Liver (tissue), 9 donors: ENCODE measurements around the gene CYB5D1. TPM values are rescaled to one million over a fixed set of nuclear protein-coding genes. Genes with fewer than 3 reads are reported as not detected.

ENCODE experiments used
- DNase-seq: peaks from one replicate; pipeline ENCODE4 v3.0.0-alpha.2; 2017; ENCODE audit warnings: low spot score
- H3K27ac ChIP-seq, 2 donors: one replicate each; pipeline ENCODE4 v1.7.0; 2013; ENCODE audit warnings: inconsistent platforms in 2 of 2, low read length in 2 of 2, control low read depth in 1 of 2, low read depth in 1 of 2, mild to moderate bottlenecking in 1 of 2
- H3K27me3 ChIP-seq, 4 donors: one replicate each; pipeline versions ENCODE4 v1.6.1 to v1.7.0; 2013; ENCODE audit warnings: low read length in 3 of 4, inconsistent platforms in 1 of 4, mild to moderate bottlenecking in 1 of 4, moderate library complexity in 1 of 4; ENCODE audit not compliant: control insufficient read depth in 4 of 4, insufficient read depth in 4 of 4
- H3K36me3 ChIP-seq, 4 donors: one replicate each; pipeline versions ENCODE4 v1.6.1 to v1.7.0; 2013; ENCODE audit warnings: low read length in 3 of 4, mild to moderate bottlenecking in 3 of 4, low read depth in 1 of 4, moderate library complexity in 1 of 4; ENCODE audit not compliant: control insufficient read depth in 4 of 4, insufficient read depth in 3 of 4
- H3K4me1 ChIP-seq, 4 donors: one replicate each; pipeline versions ENCODE4 v1.6.1 to v1.7.0; 2013; ENCODE audit warnings: low read length in 3 of 4, mild to moderate bottlenecking in 3 of 4, moderate library complexity in 1 of 4; ENCODE audit not compliant: control insufficient read depth in 4 of 4, insufficient read depth in 4 of 4
- H3K4me3 ChIP-seq, 3 donors: one replicate each; pipeline versions ENCODE4 v1.6.1 to v1.7.0; 2013; ENCODE audit warnings: low read length in 3 of 3, control low read depth in 1 of 3, low read depth in 1 of 3, mild to moderate bottlenecking in 1 of 3
- H3K9ac ChIP-seq, 2 donors: one replicate each; pipeline ENCODE4 v1.7.0; 2013; ENCODE audit warnings: low read length in 2 of 2, mild to moderate bottlenecking in 2 of 2, moderate library complexity in 2 of 2, control low read depth in 1 of 2, low read depth in 1 of 2
- H3K9me3 ChIP-seq, 4 donors: one replicate each; pipeline versions ENCODE4 v1.6.1 to v1.7.0; 2013; ENCODE audit warnings: low read length in 3 of 4; ENCODE audit not compliant: control insufficient read depth in 4 of 4
- ATF3 ChIP-seq: IDR thresholded peaks from 2 replicates; pipeline ENCODE4 v1.6.1; 2016; ENCODE audit warnings: antibody characterized with exemption
- CTCF ChIP-seq: fragments of 150-350 bp; IDR thresholded peaks from 2 replicates; pipeline ENCODE4 v1.5.1; 2017; ENCODE audit warnings: improper control_type of control experiment, low read depth, low read length; ENCODE audit not compliant: missing input control
- EGR1 ChIP-seq, 2 donors: IDR thresholded peaks; 2 replicates each; pipeline ENCODE4 v1.6.1; 2016 to 2018; ENCODE audit warnings: antibody characterized with exemption in 2 of 2, low read depth in 2 of 2
- FOXA1 ChIP-seq: IDR thresholded peaks from 2 replicates; pipeline ENCODE4 v1.6.1; 2016; ENCODE audit warnings: antibody characterized with exemption
- FOXA2 ChIP-seq: IDR thresholded peaks from 2 replicates; pipeline ENCODE4 v1.6.1; 2016; ENCODE audit warnings: antibody characterized with exemption
- GABPA ChIP-seq, 2 donors: IDR thresholded peaks in 1 of 2; conservative IDR thresholded peaks in 1 of 2; 2 replicates each; pipeline ENCODE4 v1.6.1; 2016; ENCODE audit warnings: antibody characterized with exemption in 2 of 2, mild to moderate bottlenecking in 1 of 2, moderate library complexity in 1 of 2
- HNF4G ChIP-seq: IDR thresholded peaks from 2 replicates; pipeline ENCODE4 v1.6.1; 2016; ENCODE audit warnings: antibody characterized with exemption
- JUND ChIP-seq, 2 donors: IDR thresholded peaks; 2 replicates each; pipeline ENCODE4 v1.6.1; 2016; ENCODE audit warnings: antibody characterized with exemption in 2 of 2
- MAX ChIP-seq: IDR thresholded peaks from 2 replicates; pipeline ENCODE4 v1.6.1; 2016; ENCODE audit warnings: antibody characterized with exemption
- NR2F2 ChIP-seq: IDR thresholded peaks from 2 replicates; pipeline ENCODE4 v1.6.1; 2016; ENCODE audit warnings: antibody characterized with exemption
- REST ChIP-seq: IDR thresholded peaks from 2 replicates; pipeline ENCODE4 v1.6.1; 2016; ENCODE audit warnings: antibody characterized with exemption, mild to moderate bottlenecking
- RXRA ChIP-seq, 2 donors: IDR thresholded peaks; 2 replicates each; pipeline ENCODE4 v1.6.1; 2017 to 2018; ENCODE audit warnings: antibody characterized with exemption in 2 of 2, mild to moderate bottlenecking in 1 of 2
- SP1 ChIP-seq: IDR thresholded peaks from 2 replicates; pipeline ENCODE4 v1.6.1; 2018; ENCODE audit warnings: antibody characterized with exemption, mild to moderate bottlenecking
- TAF1 ChIP-seq: conservative IDR thresholded peaks from 2 replicates; pipeline ENCODE4 v1.6.1; 2016; ENCODE audit warnings: antibody characterized with exemption, mild to moderate bottlenecking
- YY1 ChIP-seq: IDR thresholded peaks from 2 replicates; pipeline ENCODE4 v1.6.1; 2016; ENCODE audit warnings: antibody characterized with exemption, mild to moderate bottlenecking
- WGBS: extraction: QIAGEN DNeasy Blood & Tissue Kit; methylation state at CpG from one replicate; pipeline ENCODE4 v1.1.7; 2013; 5-methylcytosine and 5-hydroxymethylcytosine counted together
- polyA plus RNA-seq, 2 donors: library from polyadenylated mRNA; stranded (reverse) in 1 of 2; unstranded in 1 of 2; fragments of 200-250 nt in 1 of 2; fragments of >200 nt in 1 of 2; fragmentation: Nextera tagmentation in 1 of 2; extraction: Ambion mirVana in 1 of 2; gene quantifications; one replicate each; pipeline versions ENCODE4 v1.2.1 to v1.2.3, GENCODE V29; 2013 to 2015
- total RNA-seq, 2 donors: library from RNA; depleted of rRNA; stranded (reverse); fragments of >200 nt; gene quantifications; one replicate each; pipeline ENCODE4 v1.2.3, GENCODE V29; 2014
- TF ChIP-seq, protein P1 (sequence below): IDR thresholded peaks from 2 replicates; pipeline ENCODE4 v1.6.1; 2016; ENCODE audit warnings: antibody characterized with exemption
- donor health status: healthy.
- donor health status: healthy.
- donor health status: healthy.
- donor health status: healthy.
- donor health status: healthy.

CYB5D1 gene
- total and polyA plus RNA-seq, 4 donors = 2.5 to 12.0 (median 6.6) TPM

GRCh38 chr17:7824021-7824924 is 33.5 kb upstream of the CYB5D1 start:
- TF ChIP-seq JUND (IDR thresholded peaks at IDR 0.05) (no peak), TAF1 (no peak), RXRA (IDR thresholded peaks at IDR 0.05) (no peak), FOXA1 (no peak), HNF4G (no peak), REST (no peak), CTCF (no peak), MAX (no peak), FOXA2 (no peak), YY1 (no peak), NR2F2 (no peak), ATF3 (no peak), EGR1 (IDR thresholded peaks at IDR 0.05; ENCODE audit: low read depth in 2 of 2) (no peak), GABPA (IDR thresholded peaks at IDR 0.05 in 1 of 2, conservative IDR thresholded peaks at IDR 0.05 in 1 of 2) (no peak), SP1 (no peak)
- TF ChIP-seq, protein P1, sequence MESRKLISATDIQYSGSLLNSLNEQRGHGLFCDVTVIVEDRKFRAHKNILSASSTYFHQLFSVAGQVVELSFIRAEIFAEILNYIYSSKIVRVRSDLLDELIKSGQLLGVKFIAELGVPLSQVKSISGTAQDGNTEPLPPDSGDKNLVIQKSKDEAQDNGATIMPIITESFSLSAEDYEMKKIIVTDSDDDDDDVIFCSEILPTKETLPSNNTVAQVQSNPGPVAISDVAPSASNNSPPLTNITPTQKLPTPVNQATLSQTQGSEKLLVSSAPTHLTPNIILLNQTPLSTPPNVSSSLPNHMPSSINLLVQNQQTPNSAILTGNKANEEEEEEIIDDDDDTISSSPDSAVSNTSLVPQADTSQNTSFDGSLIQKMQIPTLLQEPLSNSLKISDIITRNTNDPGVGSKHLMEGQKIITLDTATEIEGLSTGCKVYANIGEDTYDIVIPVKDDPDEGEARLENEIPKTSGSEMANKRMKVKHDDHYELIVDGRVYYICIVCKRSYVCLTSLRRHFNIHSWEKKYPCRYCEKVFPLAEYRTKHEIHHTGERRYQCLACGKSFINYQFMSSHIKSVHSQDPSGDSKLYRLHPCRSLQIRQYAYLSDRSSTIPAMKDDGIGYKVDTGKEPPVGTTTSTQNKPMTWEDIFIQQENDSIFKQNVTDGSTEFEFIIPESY = no peak
- Histone ChIP-seq H3K9me3 (no peaks in the 10 kb centered on the region), H3K4me3 (no peak overlapping the region), H3K36me3 (no peaks in the 10 kb centered on the region), H3K27me3 (no peaks in the 10 kb centered on the region), H3K4me1 (no peaks in the 10 kb centered on the region), H3K9ac (no peak overlapping the region), H3K27ac (no peak overlapping the region)
- whole genome bisulfite sequencing = 81% methylated on average over 9 of the region's 9 CpGs
- no peak for DNase-seq
